NCI-H446 (cell line): ENCODE measurements around the gene CHPF.

Source experiments
- DNase-seq, 2 experiments: peaks; one replicate each; lab custom pipeline; 2025; lab: John Stamatoyannopoulos, UW

CHPF gene

GRCh38 chr2:219532378-219532649, 11.3 kb downstream of the CHPF start:
- DNase-seq = no peak

GRCh38 chr2:219531639-219532377, 11.8 kb downstream of the CHPF start:
- DNase-seq = no peak

- DNase-seq = peak; percentile 62 to 91
Observed at GRCh38 chr2:219530048-219530963, 13.3 kb downstream of the CHPF start.

- DNase-seq = no peak
Observed at GRCh38 chr2:219527472-219527871, 16.1 kb downstream of the CHPF start.

- no peak for DNase-seq
Observed at GRCh38 chr2:219527076-219527394, 16.6 kb downstream of the CHPF start.

- DNase-seq = no peak
Observed at GRCh38 chr2:219526320-219527075, 17.1 kb downstream of the CHPF start.

- DNase-seq = no peak
Observed at GRCh38 chr2:219525533-219526232, 17.9 kb downstream of the CHPF start.

GRCh38 chr2:219524817-219525216, 18.8 kb downstream of the CHPF start:
- DNase-seq = no peak

GRCh38 chr2:219523031-219523671, 20.5 kb downstream of the CHPF start:
- no peak for DNase-seq

- DNase-seq = no peak
Observed at GRCh38 chr2:219522111-219523030, 21.2 kb downstream of the CHPF start.

GRCh38 chr2:219521066-219521880, 22.3 kb downstream of the CHPF start:
- DNase-seq = peak; percentile 32 to 36

- DNase-seq = no peak
Observed at GRCh38 chr2:219520079-219520478, 23.5 kb downstream of the CHPF start.

GRCh38 chr2:219519526-219519916, 24.1 kb downstream of the CHPF start:
- DNase-seq = no peak

GRCh38 chr2:219517954-219518778, 25.4 kb downstream of the CHPF start:
- DNase-seq = no peak

GRCh38 chr2:219516888-219517287, 26.7 kb downstream of the CHPF start:
- no peak for DNase-seq

- no peak for DNase-seq
Observed at GRCh38 chr2:219515874-219516629, 27.6 kb downstream of the CHPF start.

- no peak for DNase-seq
Observed at GRCh38 chr2:219514836-219515235, 28.8 kb downstream of the CHPF start.

- DNase-seq = no peak
Observed at GRCh38 chr2:219514196-219514761, 29.3 kb downstream of the CHPF start, which contains the start of gene ASIC4. Gene ASIC4 (plus strand): TSS chr2:219514482. CDS start chr2:219514725, 243 bp downstream.
